OCI-LY7 (cell line): ENCODE data around the gene MAPKAPK3. TPM values are rescaled to one million over a fixed set of nuclear protein-coding genes. Genes with fewer than 3 reads are reported as not detected.

ENCODE experiments used
- BruUV-seq: library from RNA; stranded (reverse); fragments of 400-500 nt; replicated peaks from 2 replicates; lab custom pipeline; 2021; lab: Mats Ljungman, UMichigan
- CTCF ChIA-PET: fragments of 300-600 bp; sonication (Branson Sonifier 250); formaldehyde crosslinking; loops from one replicate; lab custom pipeline; 2022; ENCODE audit warnings: antibody characterized with exemption; ENCODE audit not compliant: unreplicated experiment; lab: Charles Lee
- POLR2A ChIA-PET: fragments of 300-600 bp; sonication (Branson Sonifier 250); formaldehyde crosslinking; loops from one replicate; lab custom pipeline; 2022; ENCODE audit warnings: antibody characterized with exemption; lab: Charles Lee
- DNase-seq: peaks from one replicate; pipeline ENCODE4 v3.0.0-alpha.2; 2015; ENCODE audit warnings: low spot score
- H2AFZ ChIP-seq: fragments of 200-600 bp; sonication (generic), shearing (Covaris generic); 2 replicates; pipeline ENCODE4 v1.6.1; 2014; ENCODE audit warnings: mild to moderate bottlenecking, antibody characterized with exemption, low read length, moderate library complexity
- H3K27ac ChIP-seq: fragments of 200-600 bp; sonication (generic); 2 replicates; pipeline ENCODE4 v1.5.1; 2014; ENCODE audit warnings: mixed run types, low read depth, mild to moderate bottlenecking, moderate library complexity, low read length, inconsistent platforms; ENCODE audit not compliant: poor library complexity, severe bottlenecking
- H3K36me3 ChIP-seq: fragments of 200-600 bp; sonication (generic); 2 replicates; pipeline ENCODE4 v1.6.1; 2014; ENCODE audit warnings: mild to moderate bottlenecking, antibody characterized with exemption, low read length, moderate library complexity, mixed read lengths; ENCODE audit not compliant: insufficient read depth
- H3K4me1 ChIP-seq: fragments of 200-600 bp; sonication (generic); 2 replicates; pipeline ENCODE4 v1.5.1; 2014; ENCODE audit warnings: mild to moderate bottlenecking, low read length; ENCODE audit not compliant: insufficient read depth, poor library complexity, severe bottlenecking
- H3K4me2 ChIP-seq: fragments of 200-600 bp; sonication (generic); 2 replicates; pipeline ENCODE4 v1.6.1; 2014; ENCODE audit warnings: mild to moderate bottlenecking, low read length
- H3K4me3 ChIP-seq: fragments of 200-600 bp; sonication (generic); 2 replicates; pipeline ENCODE4 v1.5.1; 2014; ENCODE audit warnings: mild to moderate bottlenecking, low read depth, low read length; ENCODE audit not compliant: poor library complexity, severe bottlenecking
- H3K79me2 ChIP-seq: fragments of 200-600 bp; sonication (generic); 2 replicates; pipeline ENCODE4 v1.6.1; 2016; ENCODE audit warnings: low read depth, mild to moderate bottlenecking, low read length, moderate library complexity, mixed read lengths; ENCODE audit not compliant: insufficient read depth
- H3K9me2 ChIP-seq: fragments of 200-600 bp; sonication (generic); 2 replicates; pipeline ENCODE4 v1.6.1; 2016; ENCODE audit warnings: mild to moderate bottlenecking, low read length, mixed read lengths; ENCODE audit not compliant: insufficient read depth
- H3K9me3 ChIP-seq: fragments of 200-600 bp; sonication (generic); 2 replicates; pipeline ENCODE4 v1.6.1; 2014; ENCODE audit warnings: mild to moderate bottlenecking, mixed run types, low read length, mixed read lengths
- H4K20me1 ChIP-seq: fragments of 200-600 bp; sonication (generic); 2 replicates; pipeline ENCODE4 v1.6.1; 2014; ENCODE audit warnings: mild to moderate bottlenecking, antibody characterized with exemption, low read length, moderate library complexity, mixed read lengths; ENCODE audit not compliant: insufficient read depth
- EZH2phosphoT487 ChIP-seq: fragments of 200-600 bp; sonication (generic); IDR thresholded peaks from 2 replicates; pipeline ENCODE4 v1.6.1; 2018; ENCODE audit warnings: low read depth, borderline replicate concordance, mild to moderate bottlenecking, mixed run types, antibody characterized with exemption, low read length, moderate library complexity, mixed read lengths
- intact Hi-C: fragments of 100-400 bp; cut with micrococcal nuclease; formaldehyde crosslinking; loops from one replicate; pipeline ENCODE4 v1.10.0; 2022; ENCODE audit not compliant: unreplicated experiment
- total RNA-seq, 2 experiments: library from RNA; depleted of rRNA in 1 of 2; stranded (reverse); fragments of >200 nt in 1 of 2; shearing (Covaris generic) in 1 of 2; gene quantifications; 2 replicates each; pipeline ENCODE4 v1.2.3, GENCODE V29; 2014 to 2022
- TF ChIP-seq, protein P1 (sequence below): fragments of 200-600 bp; sonication (generic); conservative IDR thresholded peaks from 2 replicates; pipeline ENCODE4 v1.5.1; 2014; ENCODE audit warnings: mild to moderate bottlenecking, antibody characterized with exemption, low read length, moderate library complexity, mixed read lengths

The MAPKAPK3 gene
- total RNA-seq, 2 experiments from 2014 or later: 17.5 to 25.2 TPM

DNA sequence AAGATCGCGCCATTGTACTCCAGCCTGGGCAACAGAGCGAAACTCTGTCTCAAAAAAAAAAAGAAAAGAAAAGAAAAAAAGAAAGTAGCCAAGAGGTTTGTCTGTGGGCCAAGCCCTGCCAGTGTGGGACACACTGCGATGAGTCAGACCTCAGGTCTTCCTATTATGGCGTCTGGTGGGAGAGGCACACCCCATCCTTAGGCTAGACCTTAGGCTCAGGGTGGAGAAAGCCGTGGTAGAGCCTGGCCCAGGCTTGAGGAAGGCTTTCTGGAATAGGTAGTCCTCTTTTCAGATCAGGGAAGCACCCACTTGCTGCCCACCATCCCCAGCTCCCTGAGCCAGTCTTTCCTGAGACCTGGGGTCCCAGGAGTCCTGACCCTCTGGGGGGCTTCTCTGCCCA, 41.6 kb upstream of the MAPKAPK3 start:
- POLR2A ChIA-PET: no interaction called here
- Histone ChIP-seq H3K27ac (no peak overlapping the region), H3K9me3 (no peaks in the 10 kb centered on the region), H3K4me3 (no peak overlapping the region), H3K36me3 (0 out of 2 replicates have a peak, but pooled peaks cover 8% of the 10 kb centered on the region), H3K4me2 (no peak overlapping the region), H3K9me2 (no peaks in the 10 kb centered on the region), H3K79me2 (peaks cover under 1% of the 10 kb centered on the region; the same call in 1 of the 2 replicates), H4K20me1 (0 out of 2 replicates have a peak, but pooled peaks cover 8% of the 10 kb centered on the region), H2AFZ (no peak overlapping the region), H3K4me1 (peaks cover 6% of the 10 kb centered on the region)
- CTCF ChIA-PET: interaction anchor here (1.0 kb wide), 1 partner anchor 40 kb away, joined by 3 read pairs; no protein-coding TSS in a partner anchor
- no peak for TF ChIP-seq EZH2phosphoT487
- TF ChIP-seq, protein P1, sequence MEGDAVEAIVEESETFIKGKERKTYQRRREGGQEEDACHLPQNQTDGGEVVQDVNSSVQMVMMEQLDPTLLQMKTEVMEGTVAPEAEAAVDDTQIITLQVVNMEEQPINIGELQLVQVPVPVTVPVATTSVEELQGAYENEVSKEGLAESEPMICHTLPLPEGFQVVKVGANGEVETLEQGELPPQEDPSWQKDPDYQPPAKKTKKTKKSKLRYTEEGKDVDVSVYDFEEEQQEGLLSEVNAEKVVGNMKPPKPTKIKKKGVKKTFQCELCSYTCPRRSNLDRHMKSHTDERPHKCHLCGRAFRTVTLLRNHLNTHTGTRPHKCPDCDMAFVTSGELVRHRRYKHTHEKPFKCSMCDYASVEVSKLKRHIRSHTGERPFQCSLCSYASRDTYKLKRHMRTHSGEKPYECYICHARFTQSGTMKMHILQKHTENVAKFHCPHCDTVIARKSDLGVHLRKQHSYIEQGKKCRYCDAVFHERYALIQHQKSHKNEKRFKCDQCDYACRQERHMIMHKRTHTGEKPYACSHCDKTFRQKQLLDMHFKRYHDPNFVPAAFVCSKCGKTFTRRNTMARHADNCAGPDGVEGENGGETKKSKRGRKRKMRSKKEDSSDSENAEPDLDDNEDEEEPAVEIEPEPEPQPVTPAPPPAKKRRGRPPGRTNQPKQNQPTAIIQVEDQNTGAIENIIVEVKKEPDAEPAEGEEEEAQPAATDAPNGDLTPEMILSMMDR: no peak
- intact Hi-C loops: no loop called here
- DNase-seq: no peak
- BruUV-seq: no TSS peak

DNA sequence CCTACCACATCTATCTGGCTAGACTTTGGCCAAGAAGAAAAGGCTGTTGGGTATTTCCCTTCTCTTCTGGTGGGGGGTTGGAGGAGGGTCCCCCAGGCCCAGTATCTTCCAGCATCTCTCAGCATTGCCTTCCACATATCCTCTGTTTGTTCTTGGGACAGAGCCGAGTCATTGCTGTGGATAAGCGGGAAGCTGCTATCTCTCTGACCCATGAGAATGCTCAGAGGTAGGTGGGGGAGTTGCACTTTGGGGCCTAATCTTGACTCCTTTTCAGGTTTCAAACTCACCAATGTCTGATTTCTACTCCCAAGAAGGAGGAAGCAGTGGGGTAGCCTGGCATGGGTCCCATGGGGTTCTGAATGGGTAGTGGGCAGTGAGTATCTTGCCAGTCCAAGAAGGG, 39.6 kb upstream of the MAPKAPK3 start:
- Histone ChIP-seq H2AFZ (no peak overlapping the region), H3K9me2 (no peaks in the 10 kb centered on the region), H3K4me1 (no peaks in the 10 kb centered on the region), H3K79me2 (no peaks in the 10 kb centered on the region), H3K4me2 (no peak overlapping the region), H3K4me3 (no peak overlapping the region), H4K20me1 (0 out of 2 replicates have a peak, but pooled peaks cover 2% of the 10 kb centered on the region), H3K36me3 (0 out of 2 replicates have a peak, but pooled peaks cover 6% of the 10 kb centered on the region), H3K9me3 (no peaks in the 10 kb centered on the region), H3K27ac (no peak overlapping the region)
- DNase-seq: no peak
- BruUV-seq: no TSS peak
- intact Hi-C loops: no loop called here
- TF ChIP-seq, protein P1: no peak
- TF ChIP-seq EZH2phosphoT487: no peak
- ChIA-PET POLR2A (no interaction called here), CTCF (no interaction called here)

DNA sequence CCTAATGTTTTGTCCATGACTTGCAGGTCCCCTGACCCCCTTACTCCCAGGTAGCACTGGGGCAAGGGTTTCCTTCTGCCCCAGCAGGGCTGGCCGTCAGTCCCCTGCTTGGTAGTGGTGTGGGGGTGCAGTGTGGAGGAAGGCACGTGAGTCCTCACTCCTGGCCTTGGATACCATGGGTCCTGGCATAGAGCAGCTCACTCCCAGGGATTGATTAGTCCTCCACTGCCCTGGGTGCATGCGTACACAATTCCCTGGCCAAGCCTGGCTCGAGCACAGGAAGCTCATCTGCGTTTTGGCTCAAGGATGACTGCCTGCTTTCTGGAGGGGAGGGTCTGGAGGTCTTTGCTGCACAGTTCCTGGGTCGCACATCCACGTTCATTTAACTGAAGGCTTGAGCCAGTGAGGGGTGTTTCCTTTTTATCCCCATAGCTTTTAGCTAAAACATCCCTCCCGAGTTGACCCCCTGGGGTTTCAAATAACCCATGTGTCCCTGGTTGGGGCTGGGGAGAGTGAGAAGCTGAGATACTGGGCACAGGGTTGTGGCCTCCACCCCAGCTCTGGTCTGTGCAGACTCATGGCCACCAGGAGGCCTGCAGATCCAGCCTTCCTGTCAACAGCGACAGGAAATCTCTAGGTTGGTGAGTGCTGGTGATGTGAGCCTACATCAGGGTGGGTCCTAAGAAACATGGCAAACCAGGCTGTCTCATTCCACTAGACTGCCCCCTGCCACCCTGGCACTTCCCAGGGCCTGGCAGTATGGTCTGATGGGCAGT, 36.1 kb upstream of the MAPKAPK3 start:
- ChIA-PET CTCF (no interaction called here), POLR2A (interaction anchor here (1.1 kb wide), 1 partner anchor 12 kb away, joined by 3 read pairs; no protein-coding TSS in a partner anchor)
- H3K4me2 ChIP-seq: no peak overlapping the region
- no peaks in the 10 kb centered on the region for H3K36me3 ChIP-seq
- H3K4me1 ChIP-seq: no peaks in the 10 kb centered on the region
- intact Hi-C loops: no loop called here
- H4K20me1 ChIP-seq: no peaks in the 10 kb centered on the region
- no peak overlapping the region for H2AFZ ChIP-seq
- no peak overlapping the region for H3K27ac ChIP-seq
- TF ChIP-seq, protein P1: no peak
- no peak for TF ChIP-seq EZH2phosphoT487
- DNase-seq: no peak
- no peak overlapping the region for H3K4me3 ChIP-seq
- no TSS peak for BruUV-seq
- no peaks in the 10 kb centered on the region for H3K9me3 ChIP-seq
- no peaks in the 10 kb centered on the region for H3K79me2 ChIP-seq
- H3K9me2 ChIP-seq: no peaks in the 10 kb centered on the region
